HG03103 (cell line): ENCODE data around the gene CHD1.
"Not testable (repeated sequence)": the region's sequence is repeated elsewhere in the genome, so short reads cannot be mapped to it uniquely, and the experiment has no call there.

Source experiments
- ATAC-seq: cut with Tn5 transposase; IDR thresholded peaks from one replicate; pipeline ENCODE4 v1.9.1; 2021; ENCODE audit warnings: low read depth; ENCODE audit not compliant: unreplicated experiment

The CHD1 gene

DNA sequence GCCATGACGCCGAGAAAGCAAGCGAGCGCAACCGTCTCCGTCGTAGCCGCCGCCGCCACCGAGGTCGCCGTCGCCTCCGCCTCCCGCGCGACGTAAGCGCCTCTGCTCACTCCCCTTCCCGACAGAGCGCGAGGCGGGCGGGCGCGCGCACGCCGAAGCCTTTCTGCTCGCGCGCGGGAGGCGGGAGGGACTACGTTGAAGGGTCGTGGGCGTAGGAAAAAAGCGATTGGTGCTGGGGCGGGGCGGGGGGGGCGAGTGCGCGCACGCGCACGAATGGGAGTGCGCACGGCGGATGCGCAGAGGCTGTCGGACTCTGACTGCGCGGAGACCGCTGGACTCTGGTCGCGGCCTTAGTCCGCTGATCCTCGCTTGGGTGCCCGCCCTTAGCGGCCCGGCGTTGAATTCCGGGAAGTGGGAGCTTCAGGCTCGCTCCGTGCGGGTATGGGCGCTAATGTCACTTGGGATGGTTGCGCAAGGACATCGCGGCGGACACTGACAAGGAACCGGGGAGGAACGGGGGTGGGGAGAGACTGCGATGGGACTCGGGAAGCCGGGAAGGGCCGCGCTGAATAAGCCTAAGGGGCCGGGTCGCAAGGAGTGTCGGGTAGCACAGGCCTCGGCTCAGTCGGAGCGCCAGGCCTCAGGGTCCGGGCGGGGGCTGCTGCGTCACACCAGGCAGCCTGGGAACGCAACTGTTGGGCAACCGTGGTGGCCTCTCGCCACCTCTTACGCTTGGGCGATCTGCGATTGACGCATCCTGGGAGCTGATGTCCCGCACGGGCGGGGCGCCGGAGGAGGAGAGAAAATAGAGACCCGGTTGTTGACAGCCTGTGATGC, at the start of gene CHD1:
Gene CHD1, minus strand, starts transcription at position 135 of the 837 bp plus-strand sequence. CDS start 2,621 bp downstream, outside the sequence.
- peak; percentile 59 for ATAC-seq

DNA sequence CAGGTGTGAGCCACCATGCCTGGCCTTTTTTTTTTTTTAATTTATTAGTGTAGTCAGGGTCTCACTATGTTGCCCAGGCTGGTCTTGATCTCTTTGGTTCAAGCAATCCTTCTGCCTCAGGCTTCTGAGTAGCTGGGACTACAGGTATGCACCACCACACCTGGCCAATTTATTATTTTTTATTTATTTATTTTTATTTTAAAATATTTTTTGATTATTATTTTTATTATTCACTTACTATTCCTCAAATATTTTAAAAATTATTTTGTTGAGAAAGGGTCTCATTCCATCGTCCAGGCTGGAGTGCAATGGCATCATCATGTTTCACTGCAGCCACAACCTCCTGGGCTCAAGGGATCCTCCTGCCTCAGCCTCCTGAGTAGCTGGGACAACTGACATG, 49.7 kb upstream of the CHD1 start:
- no peak for ATAC-seq

DNA sequence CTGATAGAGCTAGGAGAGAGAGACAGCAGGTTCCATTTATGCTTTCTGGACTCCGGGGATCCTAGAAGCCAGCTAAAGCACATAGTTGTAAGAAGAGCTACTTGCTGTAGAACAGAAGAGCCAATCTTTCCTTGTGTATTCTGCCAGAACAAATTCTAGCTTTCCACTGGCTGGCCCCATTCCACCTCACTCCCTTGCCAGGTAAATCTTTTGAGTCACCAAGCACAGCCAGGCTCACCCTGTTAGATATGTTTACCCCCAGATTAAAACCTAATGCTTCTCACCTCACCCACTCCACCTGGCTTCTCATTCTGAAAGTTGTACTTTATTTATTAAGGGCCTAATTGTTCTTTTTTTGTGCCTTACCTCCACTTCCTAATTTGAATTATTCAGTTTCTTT, 48.9 kb upstream of the CHD1 start:
- no peak for ATAC-seq

DNA sequence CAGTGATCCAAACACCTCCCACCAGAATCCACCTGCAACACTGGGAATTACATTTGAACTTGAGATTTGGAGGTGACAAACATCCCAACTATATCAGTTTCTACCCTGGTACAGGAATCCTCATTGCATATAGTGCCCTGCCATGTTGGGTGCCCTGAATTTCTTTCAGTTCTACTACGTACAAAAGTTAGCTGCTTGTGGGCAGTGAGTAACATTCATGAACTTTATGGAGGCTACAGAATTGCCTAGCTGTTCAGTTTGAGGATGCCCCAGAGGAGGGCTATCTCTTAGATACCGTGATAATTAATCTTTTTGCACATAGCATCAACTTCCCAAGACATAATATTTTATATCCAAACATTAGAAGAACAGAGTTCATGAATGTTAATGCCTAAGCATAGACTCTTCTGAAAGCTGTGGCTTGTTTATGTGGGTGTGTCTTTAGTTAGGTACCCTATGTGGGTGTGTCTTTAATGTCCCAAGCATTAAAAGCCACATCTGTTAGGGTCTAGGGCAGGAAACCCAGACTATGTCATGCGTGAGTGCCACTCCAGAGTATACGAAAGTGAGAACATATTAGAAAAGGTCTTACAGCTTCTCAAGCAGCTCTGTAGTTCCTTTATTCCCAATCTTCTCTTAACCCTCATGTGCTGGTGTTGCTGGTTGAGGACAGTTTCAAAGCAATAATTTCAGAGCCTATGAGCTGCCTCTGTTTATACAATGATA, 47.0 kb upstream of the CHD1 start:
- ATAC-seq = peak; percentile 93

DNA sequence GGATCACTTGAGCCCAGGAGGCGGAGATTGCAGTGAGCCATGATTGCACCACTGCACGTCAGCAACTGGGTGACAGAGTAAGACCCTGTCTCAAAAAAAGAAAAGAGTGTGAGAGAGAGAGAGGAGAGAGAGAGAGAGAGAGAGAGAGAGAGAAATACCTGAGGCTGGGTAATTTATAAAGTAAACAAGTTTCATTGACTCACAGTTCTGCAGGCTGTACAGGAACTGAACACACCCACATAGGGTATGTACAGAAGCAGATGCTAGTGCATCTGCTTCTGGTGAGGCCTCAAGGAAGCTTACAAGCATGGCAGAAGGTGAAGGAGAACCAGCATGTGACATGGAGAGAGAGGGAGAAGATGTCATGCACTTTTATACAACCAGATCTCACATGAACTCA, 46.4 kb upstream of the CHD1 start:
- no peak for ATAC-seq

DNA sequence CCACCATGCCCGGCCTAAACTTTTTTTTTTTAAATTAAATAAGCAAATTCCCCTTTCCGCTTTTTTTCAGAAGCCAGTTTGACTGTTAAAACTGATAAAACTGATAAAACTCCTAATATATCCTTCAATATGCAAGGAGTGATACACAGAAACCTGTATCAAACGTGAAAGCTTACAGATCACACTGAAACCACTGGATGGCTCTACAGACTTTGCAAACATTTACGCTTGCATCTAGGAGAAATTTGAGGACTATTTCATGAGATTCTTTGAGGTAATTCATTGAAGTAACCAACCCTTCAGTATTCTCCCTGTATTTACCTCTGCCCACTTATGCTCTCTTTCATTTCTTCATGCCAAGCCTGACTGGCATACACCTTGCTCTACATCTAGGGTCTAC, 40.6 kb upstream of the CHD1 start:
- no peak for ATAC-seq

DNA sequence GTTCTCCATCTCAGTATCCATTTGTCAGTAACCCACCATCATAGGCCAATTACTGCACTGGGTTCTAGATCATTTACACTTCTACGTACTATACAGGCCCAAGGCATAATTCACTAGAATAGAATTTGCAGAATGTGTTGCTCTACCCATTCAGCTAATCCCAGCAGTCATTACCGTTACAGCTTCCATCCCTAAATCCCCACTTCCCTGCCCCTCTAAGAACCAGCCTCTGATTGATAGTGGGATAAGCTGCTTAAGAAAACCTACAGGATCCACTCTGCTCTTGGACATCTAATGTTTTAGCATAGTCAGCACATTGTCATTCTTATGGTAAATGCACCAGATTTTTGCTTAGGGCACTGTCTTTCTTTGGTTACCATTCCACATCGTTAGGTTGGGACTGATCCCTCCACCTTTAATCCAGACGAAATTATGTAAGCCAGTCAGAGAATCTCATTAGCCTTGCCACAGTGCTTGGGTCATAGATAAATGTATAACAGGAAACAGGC, 39.3 kb upstream of the CHD1 start:
- no peak for ATAC-seq

DNA sequence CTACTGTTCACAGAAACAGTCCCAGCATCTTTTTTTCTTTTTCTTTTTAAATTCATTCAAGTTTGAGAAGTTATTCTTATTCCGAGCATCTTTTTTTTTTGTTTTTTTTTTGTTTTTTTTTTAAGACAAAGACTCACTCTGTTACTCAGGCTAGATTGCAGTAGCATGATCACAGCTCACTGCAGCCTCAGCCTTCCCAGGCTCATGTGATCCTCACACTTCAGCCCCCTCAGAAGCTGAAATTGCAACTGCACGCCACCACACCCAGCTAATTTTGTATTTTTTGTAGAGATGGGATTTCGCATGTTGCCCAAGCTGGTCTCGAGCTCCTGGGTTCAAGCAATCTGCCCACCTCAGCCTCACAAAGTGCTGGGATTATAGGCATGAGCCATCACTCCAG, 36.4 kb upstream of the CHD1 start:
- no peak for ATAC-seq

DNA sequence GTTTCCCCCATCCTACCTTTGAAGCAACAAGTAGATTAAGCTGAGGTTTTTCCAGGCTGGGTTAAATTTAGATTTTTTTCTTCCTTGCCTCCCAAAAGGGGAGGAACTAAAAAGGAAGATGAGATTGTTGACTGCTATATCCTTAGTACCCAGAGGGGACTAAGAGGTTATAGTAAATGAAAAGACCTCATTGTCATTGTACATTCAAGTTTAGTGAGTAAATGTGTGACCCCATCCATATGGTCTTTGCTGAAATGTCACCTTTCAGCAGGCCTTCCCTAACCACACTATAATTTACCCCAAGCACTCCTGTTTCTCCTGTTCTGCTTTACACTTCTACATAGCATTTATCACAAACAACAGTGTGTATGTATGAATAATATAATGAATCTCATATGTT, 35.8 kb upstream of the CHD1 start:
- ATAC-seq = no peak

DNA sequence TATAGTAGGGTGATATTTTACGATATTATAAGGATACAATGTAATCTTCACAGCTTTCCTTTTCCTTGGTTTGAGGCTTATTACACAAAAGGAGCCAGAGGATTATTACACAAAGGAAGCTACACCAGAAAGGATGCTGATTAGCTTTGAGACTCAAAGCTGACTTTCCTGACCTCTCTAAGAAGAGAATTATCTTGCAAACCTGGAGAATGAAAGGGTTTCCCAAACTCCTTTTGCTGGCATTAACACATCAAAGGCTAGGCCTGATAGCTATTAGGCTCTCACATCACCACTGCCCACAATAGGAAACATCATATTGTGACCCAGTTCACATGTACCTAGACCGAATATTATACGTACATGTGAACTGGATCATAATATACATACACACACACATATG, 34.2 kb upstream of the CHD1 start:
- no peak for ATAC-seq

DNA sequence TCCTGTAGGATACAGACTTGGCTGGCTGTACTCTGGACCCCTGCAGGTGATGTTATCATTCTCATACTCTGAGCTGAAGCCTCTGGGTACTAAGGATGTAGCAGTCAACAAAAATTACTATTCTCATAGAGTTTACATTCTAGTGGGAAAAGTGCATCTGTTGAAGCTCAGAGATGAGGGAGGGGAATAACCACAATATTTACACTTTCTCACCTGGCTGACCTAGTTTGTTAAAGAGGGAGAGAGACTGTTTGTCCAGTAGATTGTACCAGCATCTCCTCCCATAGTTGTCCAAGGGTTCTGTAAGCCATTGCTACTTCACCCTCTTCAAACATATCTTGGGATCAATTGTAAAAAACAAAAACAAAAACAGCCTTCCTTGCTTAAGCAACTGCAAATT, 33.8 kb upstream of the CHD1 start:
- no peak for ATAC-seq

DNA sequence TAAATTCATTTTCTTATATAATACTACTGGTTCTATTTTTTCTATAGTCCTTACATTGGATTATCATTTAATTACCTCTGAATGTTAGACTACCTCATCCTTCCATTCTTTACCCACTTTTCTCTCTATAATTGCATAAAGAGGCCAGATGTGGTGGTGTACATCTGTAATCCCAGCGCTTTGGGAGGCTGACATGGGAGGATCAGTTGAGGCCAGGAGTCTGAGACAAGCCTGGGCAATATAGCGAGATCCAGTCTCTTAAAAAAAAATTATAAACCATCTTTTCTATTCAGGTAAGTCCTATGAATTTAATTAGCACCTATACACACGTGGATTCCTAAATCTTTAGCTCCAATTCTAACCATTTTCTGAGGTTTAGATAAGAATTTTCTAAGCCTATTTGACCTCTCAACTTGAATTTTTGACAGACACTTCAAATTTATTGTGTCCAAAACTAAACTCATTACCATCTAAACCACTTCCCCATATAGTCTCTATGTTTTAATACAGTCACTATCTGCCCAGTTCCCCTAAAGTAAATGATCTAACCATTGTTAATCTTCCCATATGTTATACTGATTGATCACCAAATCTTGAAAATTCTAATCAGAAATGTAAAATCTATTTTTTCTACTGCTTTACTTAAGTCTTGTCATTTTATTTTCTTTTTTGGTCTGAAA, 33.0 kb upstream of the CHD1 start:
- ATAC-seq = no peak

DNA sequence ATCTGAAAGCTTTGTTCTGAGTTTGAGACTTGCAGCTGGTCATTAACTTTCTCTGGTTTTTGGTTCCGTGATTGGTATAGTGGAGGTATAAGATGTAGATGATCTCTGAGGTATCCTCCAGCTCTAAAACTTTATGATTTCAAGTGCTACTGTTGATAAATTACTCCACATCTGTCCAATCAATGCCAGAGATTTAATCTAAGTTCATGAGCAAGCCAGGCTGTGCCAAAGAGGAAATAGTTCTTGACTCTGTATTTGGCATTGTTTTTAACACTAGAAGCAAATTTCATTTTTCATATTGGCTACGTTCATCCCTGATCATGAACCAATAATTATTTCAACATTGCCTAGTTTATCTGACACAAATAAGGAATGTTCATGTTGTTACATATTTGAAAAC, 28.5 kb upstream of the CHD1 start:
- no peak for ATAC-seq

DNA sequence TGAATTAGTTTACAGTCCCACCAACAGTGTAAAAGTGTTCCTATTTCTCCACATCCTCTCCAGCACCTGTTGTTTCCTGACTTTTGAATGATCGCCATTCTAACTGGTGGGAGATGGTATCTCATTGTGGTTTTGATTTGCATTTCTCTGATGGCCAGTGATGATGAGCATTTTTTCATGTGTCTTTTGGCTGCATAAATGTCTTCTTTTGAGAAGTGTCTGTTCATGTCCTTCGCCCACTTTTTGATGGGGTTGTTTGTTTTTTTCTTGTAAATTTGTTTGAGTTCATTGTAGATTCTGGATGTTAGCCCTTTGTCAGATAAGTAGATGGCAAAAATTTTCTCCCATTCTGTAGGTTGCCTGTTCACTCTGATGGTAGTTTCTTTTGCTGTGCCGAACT, 27.1 kb upstream of the CHD1 start:
- ATAC-seq = not testable (repeated sequence)

DNA sequence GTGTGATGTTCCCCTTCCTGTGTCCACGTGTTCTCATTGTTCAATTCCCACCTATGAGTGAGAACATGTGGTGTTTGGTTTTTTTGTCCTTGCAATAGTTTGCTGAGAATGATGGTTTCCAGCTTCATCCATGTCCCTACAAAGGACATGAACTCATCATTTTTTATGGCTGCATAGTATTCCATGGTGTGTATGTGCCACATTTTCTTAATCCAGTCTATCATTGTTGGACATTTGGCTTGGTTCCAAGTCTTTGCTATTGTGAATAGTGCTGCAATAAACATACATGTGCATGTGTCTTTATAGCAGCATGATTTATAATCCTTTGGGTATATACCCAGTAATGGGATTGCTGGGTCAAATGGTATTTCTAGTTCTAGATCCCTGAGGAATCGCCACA, 26.7 kb upstream of the CHD1 start:
- ATAC-seq = not testable (repeated sequence)

DNA sequence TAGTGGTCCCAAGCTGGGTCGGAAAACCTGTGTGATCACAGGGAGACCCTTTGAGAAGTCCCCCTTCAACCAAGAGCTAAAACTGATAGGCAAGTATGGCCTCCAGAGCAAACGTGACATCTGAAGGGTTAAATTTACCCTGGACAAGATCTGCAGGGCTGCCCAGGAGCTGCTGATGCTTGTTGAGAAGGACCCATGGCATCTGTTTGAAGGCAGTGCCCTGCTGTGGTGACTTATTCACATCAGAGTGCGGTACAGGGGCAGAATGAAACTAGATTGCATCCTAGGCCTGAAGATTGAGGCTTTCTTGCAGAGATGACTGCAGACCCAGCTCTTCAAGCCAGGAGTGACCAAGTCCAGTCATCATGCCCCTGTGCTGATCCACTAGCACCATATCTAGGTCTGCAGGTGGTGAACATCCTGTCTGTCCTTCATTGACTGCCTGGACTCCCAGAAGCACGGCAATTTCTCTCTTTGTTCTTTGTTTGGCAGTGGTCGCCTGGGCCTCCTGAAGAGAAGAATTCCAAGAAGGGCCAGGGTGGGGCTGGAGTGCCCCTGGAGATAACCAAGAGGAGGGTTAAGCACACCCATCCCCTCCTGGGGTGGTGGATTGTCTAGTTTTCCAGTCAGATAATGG, 25.7 kb upstream of the CHD1 start:
- ATAC-seq = no peak

DNA sequence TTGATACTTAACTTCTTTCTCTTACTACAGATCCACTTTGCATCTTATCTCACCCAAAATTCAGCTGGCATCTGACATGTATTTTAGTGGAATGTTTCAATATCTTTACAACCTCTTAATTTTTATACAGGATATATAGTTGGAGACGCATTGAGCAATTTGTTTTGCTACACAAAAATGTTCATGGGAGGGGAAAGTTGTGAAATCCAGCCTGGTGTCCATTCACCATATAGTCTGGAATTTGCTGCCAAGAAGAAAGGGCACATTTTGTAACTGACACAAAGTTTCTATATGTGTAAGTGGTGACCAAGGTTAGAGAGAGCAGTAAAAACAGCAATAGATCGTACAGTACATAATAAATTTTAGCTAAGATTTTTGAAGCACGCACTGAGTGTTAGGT, 14.0 kb upstream of the CHD1 start:
- no peak for ATAC-seq

DNA sequence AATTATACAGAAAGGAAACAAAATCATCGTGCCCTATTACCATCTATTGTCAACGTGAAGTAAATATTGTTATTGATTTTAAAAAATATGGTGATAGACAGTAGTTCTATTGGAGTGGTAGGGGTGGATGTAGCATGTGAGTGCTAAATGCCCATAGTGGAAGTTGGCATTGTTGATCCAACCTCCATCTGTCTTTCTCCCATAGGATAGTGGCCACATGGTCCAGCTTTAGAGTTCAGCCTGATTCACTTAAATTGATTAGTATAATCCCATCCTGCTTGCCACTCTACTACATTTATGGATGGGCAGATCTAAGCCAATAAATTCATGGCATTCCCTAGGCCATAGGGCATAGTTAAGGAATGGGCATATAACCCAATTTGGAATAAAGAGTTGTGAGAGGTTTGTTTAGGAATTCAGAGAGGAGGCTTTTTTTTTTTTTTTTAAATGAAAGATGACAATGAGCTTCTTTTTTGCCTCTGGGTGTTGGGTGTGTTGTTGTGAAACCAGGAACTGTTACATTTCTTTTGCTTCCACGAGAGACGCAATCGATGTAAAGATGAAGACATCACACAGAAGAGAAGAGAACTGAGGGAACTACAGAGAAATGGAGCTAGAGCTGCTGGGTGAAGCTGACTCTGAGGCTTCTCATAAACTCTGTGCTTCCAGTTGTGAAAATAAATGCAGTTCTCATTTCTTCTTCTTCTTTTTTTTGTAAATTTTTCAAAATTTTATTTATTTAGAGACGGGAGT, 12.5 kb upstream of the CHD1 start:
- no peak for ATAC-seq

DNA sequence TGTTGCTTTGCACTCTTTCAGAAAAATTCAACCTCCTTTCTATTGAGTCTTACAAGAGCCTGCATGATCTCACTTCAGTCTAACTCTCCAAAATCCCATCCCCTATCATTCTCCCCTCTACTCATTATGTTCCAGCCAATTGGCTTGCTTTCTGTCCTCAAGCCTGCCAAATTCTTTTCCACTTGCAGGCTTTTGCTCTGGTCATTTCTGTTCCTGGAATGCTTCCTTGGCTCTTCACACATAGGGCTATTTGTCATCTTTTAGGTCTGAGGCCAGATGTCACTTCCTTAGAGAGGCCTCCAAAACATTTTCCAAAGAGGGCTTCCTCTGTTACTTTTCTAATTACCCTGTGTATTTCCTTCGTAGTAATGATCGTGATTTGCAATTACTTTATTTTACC, 11.8 kb upstream of the CHD1 start:
- ATAC-seq = no peak

DNA sequence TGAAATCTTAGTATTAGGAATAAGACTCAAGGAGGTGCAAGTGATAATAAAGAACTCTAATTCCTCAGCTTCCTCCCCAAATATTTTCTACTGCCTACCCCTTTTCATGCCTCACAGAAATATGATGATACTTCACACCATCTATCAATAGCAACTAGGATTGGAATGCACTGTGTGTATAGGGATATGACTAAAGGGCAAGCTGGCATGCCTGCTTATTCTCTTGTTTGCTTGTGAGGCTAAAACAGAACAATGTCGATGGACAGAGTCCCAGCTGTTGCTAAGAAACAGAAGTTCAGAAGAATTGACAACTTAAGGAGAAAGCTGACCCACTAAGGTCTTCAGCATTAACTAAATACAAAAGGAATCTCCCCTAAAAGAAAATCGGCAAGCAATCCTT, 9.7 kb upstream of the CHD1 start:
- no peak for ATAC-seq
